Retinal pigment epithelial cell (primary cell): Measurements from ENCODE around the gene KLLN.

ENCODE experiments used
- DNase-seq: peaks from one replicate; pipeline ENCODE4 v3.0.0-alpha.2; 2010; ENCODE audit warnings: low read depth
- H3K4me3 ChIP-seq: 2 replicates; pipeline ENCODE4 v1.5.1; 2011; ENCODE audit warnings: mild to moderate bottlenecking, low read length, control low read depth, moderate library complexity
- CTCF ChIP-seq: conservative IDR thresholded peaks from 2 replicates; pipeline ENCODE4 v1.5.1; 2011; ENCODE audit warnings: low read depth, low read length, control low read depth, inconsistent platforms

The KLLN gene

DNA sequence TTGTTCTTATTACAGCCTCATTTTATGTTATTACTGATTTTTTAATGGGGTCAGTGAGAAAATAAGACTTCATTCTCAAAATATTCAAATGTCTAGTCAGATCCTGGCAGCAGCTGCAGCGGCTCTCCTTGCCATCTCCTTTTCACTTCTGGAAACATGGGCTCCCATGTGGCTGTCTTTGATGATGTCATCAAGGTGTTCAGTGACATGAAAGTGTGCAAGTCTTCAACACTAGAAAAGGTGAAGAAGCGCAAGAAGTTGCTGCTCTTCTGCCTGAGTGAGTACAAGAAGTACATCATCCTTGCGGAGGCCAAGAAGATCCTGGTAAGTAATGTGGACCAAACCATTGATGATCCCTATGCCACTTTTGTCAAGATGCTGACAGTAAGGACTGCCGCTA, 19.6 kb downstream of the KLLN start:
- no peak for DNase-seq
- TF ChIP-seq CTCF: no peak

GRCh38 chr10:87842776-87843497, 20.4 kb downstream of the KLLN start:
- H3K4me3 ChIP-seq: no peak overlapping the region
- TF ChIP-seq CTCF: no peak
- no peak for DNase-seq

More for the DNA sequence above, 19.6 kb downstream of the KLLN start:
- no peak overlapping the region for H3K4me3 ChIP-seq

GRCh38 chr10:87842220-87842641, 21.1 kb downstream of the KLLN start:
- H3K4me3 ChIP-seq: no peak overlapping the region
- DNase-seq: peak; percentile 59
- TF ChIP-seq CTCF: no peak

DNA sequence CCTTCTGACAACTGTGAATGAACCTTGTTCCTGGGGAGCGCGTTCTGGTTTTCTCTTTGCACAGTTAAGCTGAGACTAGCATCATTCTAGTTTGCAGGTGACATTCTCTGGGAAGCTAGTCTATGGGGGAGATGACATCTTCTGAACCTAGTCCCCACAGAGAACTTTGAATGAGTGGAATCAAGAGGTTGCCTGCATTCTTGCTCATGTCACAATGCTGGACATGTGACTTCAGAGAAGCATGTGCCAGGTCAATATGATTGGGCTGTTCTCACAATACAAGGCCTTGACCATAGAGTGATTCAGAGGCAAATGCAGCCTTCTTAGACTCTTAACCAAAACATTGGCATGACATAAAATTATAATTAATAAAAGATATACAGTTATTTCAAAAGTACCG, 22.1 kb downstream of the KLLN start:
- DNase-seq: no peak
- TF ChIP-seq CTCF: no peak
- H3K4me3 ChIP-seq: no peak overlapping the region

GRCh38 chr10:87838650-87839049, 24.7 kb downstream of the KLLN start:
- no peak for DNase-seq
- TF ChIP-seq CTCF: no peak

DNA sequence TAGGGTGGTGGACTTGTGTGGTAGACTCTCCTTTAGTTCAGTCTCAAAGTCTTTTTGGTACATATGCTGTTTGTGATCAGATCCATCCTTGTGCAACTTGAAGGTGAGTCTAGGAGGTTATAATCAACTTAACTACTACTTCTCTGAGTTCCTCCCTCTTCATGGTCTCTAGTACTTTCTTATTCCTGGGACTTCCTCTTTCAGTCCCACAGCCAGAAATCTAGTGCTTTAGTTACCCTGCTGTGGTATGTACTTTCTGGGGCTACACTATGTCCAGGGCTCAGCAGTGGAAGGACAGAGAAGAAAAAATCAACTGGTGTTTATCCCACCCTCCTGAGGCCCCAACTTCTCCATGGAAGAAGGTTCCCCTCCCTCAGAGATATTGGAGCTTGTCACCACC, 25.9 kb downstream of the KLLN start:
- no peak overlapping the region for H3K4me3 ChIP-seq
- DNase-seq: no peak
- TF ChIP-seq CTCF: no peak

More at GRCh38 chr10:87838650-87839049, 24.7 kb downstream of the KLLN start:
- H3K4me3 ChIP-seq: no peak overlapping the region

DNA sequence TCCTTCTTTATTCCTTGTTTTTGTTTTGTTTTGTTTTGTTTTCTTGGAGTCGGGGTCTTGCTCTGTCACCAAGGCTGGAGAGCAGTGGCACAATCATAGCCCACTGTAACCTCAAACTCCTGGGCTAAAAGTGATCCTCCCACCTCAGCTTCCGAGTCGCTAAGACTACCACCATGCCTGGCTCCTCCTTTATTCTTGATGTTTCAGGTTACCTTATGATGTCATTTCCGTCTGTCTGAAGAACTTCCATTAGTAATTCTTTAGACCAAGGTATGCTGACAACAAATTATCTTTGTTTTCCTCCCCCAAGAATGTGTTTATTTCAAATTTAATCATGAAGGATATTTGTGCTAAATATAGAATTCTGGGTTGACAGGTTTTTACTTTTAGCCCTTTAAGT, 27.2 kb downstream of the KLLN start:
- no peak for TF ChIP-seq CTCF
- H3K4me3 ChIP-seq: no peak overlapping the region
- no peak for DNase-seq
